ENCODE results near the gene SIGLEC6.

The SIGLEC6 gene

GRCh38 chr19:51467864-51468544 lies 63.5 kb downstream of the SIGLEC6 start:
- TF ChIP-seq TAF1 (IDR thresholded peaks at IDR 0.05; ENCODE audit: borderline replicate concordance, insufficient read depth, low read length) (no peak), POLR2AphosphoS5 (IDR thresholded peaks at IDR 0.05; ENCODE audit: low read depth, low read length) (no peak), REST (IDR thresholded peaks at IDR 0.05; ENCODE audit: insufficient read depth in 1 of 2, low read depth in 2 of 2, low read length in 2 of 2) (no peak), FOXP2 (optimal IDR thresholded peaks at IDR 0.05; ENCODE audit: borderline replicate concordance, extremely low read depth, extremely low read length, insufficient read depth) (no peak), SIN3A (IDR thresholded peaks at IDR 0.05; ENCODE audit: borderline replicate concordance, insufficient read depth, low read length) (no peak)
